SJSA1 (cell line): ENCODE data around the gene SLPI. TPM values are rescaled to one million over a fixed set of nuclear protein-coding genes. Genes with fewer than 3 reads are reported as not detected.

Source experiments
- DNase-seq, 2 experiments: peaks; one replicate each; pipeline ENCODE4 v3.0.0-alpha.2; 2015 to 2020; ENCODE audit warnings: low spot score in 2 of 2, low read depth in 1 of 2
- H3K27ac ChIP-seq: fragments of 250-450 bp; sonication (Bioruptor Pico); 2 replicates; pipeline ENCODE4 v1.5.1; 2020; ENCODE audit warnings: mild to moderate bottlenecking, moderate library complexity
- H3K27me3 ChIP-seq: fragments of 250-450 bp; sonication (Bioruptor Pico); replicated peaks from 2 replicates; pipeline ENCODE4 v1.5.1; 2020; ENCODE audit warnings: mild to moderate bottlenecking, moderate library complexity
- H3K36me3 ChIP-seq: fragments of 250-450 bp; sonication (Bioruptor Pico); 2 replicates; pipeline ENCODE4 v1.5.1; 2020; ENCODE audit warnings: mild to moderate bottlenecking
- H3K4me1 ChIP-seq: fragments of 250-450 bp; sonication (Bioruptor Pico); replicated peaks from 2 replicates; pipeline ENCODE4 v1.6.1; 2021; ENCODE audit warnings: mild to moderate bottlenecking
- H3K4me3 ChIP-seq: fragments of 250-450 bp; sonication (Bioruptor Pico); 2 replicates; pipeline ENCODE4 v1.5.1; 2020; ENCODE audit warnings: mild to moderate bottlenecking
- H3K9me3 ChIP-seq: fragments of 250-450 bp; sonication (Bioruptor Pico); replicated peaks from 2 replicates; pipeline ENCODE4 v1.5.1; 2020; ENCODE audit warnings: mild to moderate bottlenecking
- total RNA-seq: library from RNA; depleted of rRNA; stranded (reverse); fragments of >200 nt; shearing (Covaris generic); gene quantifications from 2 replicates; pipeline ENCODE4 v1.2.3, GENCODE V29; 2014

The SLPI gene
- total RNA-seq, 1 experiment from 2014 or later = not detected

DNA sequence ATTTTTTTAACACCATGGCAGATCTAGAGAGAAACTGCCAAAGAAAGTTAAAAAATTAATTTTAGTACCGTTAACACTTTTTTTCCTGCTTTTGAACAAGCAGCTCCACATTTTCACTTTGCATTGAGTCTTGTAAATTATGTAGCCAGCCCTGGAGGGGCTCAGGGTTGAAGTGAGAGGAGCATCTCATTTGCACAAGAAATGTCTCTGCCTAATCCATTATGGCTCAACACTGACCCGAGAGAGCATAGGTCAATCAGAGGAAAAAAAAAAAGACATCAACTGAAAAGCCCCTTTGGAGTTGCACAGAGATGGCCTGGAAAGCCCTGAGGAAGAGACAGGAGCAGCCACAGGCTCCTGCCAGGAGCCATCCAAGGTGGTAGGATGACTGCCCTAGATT lies 4.3 kb upstream of the SLPI start:
- no peak overlapping the region for H3K27ac ChIP-seq
- no peaks in the 10 kb centered on the region for H3K36me3 ChIP-seq
- no peaks in the 10 kb centered on the region for H3K9me3 ChIP-seq
- no peak for DNase-seq
- H3K27me3 ChIP-seq = peaks cover 46% of the 10 kb centered on the region
- no peaks in the 10 kb centered on the region for H3K4me1 ChIP-seq
- no peak overlapping the region for H3K4me3 ChIP-seq

DNA sequence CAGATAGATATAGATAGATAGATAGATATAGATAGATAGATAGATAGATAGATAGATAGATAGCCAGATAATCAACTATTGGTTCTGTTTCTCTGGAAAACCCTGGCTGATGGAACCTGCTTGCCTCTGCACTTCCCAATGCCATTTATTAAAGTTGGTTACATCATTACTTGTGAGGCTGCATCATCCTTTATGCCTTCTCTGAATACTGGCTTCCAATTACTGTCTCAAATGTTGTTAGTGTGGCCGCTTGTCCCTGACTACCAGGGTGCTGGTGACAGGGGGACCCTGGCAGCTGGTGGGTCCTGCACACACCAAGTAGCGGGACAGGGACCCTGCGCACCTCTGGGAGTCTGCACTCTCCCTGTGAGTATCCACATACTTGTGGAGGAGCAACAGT lies 3.9 kb upstream of the SLPI start:
- no peak for DNase-seq
- no peaks in the 10 kb centered on the region for H3K36me3 ChIP-seq
- peaks cover 42% of the 10 kb centered on the region for H3K27me3 ChIP-seq
- H3K4me3 ChIP-seq = no peak overlapping the region
- no peaks in the 10 kb centered on the region for H3K9me3 ChIP-seq
- H3K27ac ChIP-seq = no peak overlapping the region
- no peaks in the 10 kb centered on the region for H3K4me1 ChIP-seq

DNA sequence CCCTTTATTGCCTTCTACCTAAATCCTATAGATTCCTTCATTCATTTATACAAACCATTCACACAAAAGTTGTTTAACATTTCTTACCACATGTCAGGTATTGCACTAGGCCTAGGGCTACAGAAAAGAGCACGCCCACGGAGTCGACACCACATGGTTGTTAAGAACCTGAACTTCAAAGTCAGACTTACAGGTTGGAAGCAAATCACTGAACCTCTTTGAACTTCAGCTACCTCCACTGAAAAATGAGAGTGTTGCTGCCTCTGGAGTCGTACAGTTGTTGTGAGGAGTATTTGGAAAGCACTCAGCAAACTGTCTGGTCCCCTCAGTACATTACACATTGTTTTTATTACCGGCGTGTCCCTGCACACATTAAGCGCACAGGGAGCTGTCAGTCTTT lies 3.3 kb upstream of the SLPI start:
- H3K9me3 ChIP-seq = no peaks in the 10 kb centered on the region
- peaks cover 36% of the 10 kb centered on the region for H3K27me3 ChIP-seq
- DNase-seq = no peak
- no peak overlapping the region for H3K4me3 ChIP-seq
- no peak overlapping the region for H3K27ac ChIP-seq
- no peaks in the 10 kb centered on the region for H3K36me3 ChIP-seq
- H3K4me1 ChIP-seq = no peaks in the 10 kb centered on the region

DNA sequence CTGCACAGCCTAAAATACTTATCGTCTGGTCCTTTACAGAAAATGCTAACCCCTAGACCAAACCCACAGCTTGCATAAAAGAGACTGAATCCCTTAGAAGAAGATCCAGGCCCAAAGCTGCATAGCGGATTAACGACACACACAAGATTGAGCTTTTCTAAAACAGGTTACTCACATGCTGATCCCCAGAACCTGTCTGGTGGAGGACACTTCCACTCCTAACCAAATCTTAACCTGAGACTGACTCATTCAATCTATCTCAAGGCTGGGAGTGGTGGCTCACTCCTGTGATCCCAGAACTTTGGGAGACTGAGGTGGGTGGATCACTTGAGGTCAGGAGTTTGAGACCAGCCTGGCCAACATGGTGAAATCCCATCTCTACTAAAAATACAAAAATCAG lies 2.8 kb upstream of the SLPI start:
- H3K27me3 ChIP-seq = peaks cover 37% of the 10 kb centered on the region

DNA sequence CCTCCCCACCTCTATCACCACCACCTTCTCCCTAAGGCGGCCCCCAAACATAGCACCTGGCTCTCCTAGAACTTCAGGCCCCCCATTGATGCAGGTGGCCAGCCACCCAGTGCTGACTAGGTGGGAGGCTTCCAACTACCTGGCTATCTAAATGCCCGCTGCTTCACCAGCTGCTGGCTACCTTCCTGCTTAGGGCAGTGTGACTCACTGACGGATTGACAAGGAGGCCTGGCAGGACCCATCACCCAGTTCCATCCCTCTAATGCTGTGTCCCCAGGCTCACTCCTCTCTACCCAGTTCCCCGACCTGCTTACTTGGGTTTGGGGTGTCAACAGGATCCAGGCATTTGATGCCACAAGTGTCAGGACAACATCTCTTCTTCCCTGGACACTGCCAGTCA lies 1.1 kb downstream of the SLPI start:
- Histone ChIP-seq H3K36me3 (no peaks in the 10 kb centered on the region), H3K4me1 (no peaks in the 10 kb centered on the region), H3K4me3 (no peak overlapping the region), H3K27me3 (peaks cover 39% of the 10 kb centered on the region), H3K27ac (no peak overlapping the region), H3K9me3 (no peaks in the 10 kb centered on the region)
- no peak for DNase-seq

More for the DNA sequence above, 2.8 kb upstream of the SLPI start:
- Histone ChIP-seq H3K27ac (no peak overlapping the region), H3K4me1 (no peaks in the 10 kb centered on the region), H3K4me3 (no peak overlapping the region), H3K36me3 (no peaks in the 10 kb centered on the region), H3K9me3 (no peaks in the 10 kb centered on the region)
- DNase-seq = no peak

DNA sequence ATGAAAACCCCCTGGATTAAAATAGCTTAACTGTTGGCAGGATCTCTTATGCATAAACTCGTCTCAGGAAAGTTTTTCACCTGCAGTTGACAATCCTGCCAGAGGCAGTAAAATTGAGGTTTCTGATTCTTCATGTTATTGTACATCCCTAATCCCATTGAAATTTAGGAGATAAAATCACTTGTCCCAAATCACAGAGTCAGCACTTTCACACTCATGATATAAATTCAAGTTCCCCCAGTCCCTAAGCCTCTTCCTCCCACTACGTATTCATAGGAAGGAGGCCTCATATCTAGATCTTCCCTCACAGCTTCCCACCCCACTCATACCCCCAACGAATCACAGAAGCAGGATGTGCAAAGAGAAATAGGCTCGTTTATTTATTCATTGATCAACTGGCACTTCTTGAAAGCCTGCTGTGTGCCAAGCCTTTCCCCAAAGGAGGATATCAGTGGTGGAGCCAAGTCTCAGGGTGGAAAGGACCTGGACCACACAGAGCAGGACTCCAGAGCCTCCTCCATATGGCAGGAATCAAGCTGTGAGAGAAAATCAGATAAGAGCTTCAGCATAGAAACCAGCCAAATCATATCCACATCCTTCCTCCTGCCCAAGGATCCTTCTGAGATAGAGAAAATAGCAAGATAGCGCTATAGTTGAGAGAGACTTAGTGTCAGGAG lies 2.3 kb downstream of the SLPI start:
- no peak overlapping the region for H3K4me3 ChIP-seq
- no peaks in the 10 kb centered on the region for H3K9me3 ChIP-seq
- no peak overlapping the region for H3K27ac ChIP-seq
- H3K36me3 ChIP-seq = no peaks in the 10 kb centered on the region
- DNase-seq = no peak
- no peaks in the 10 kb centered on the region for H3K4me1 ChIP-seq
- H3K27me3 ChIP-seq = peaks cover 35% of the 10 kb centered on the region

DNA sequence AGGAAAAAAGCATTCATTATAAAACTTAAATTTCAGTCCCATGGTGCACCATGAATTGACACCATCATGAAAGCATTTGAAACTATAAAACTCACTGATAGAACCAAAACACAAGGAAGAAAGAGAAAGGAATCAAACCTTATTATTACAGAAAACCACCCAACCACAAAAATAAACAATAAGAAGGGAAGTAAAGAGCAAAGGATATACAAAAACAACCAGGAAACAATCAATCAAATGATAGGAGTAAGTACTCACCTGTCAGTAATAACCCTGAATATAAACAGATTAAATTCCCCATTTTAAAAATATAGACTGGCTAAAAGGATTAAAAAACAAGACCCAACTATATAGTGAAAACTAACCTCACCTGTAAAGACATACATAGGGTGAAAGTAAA lies 5.8 kb downstream of the SLPI start:
- H3K4me3 ChIP-seq = no peak overlapping the region
- H3K9me3 ChIP-seq = no peaks in the 10 kb centered on the region
- no peaks in the 10 kb centered on the region for H3K4me1 ChIP-seq
- no peaks in the 10 kb centered on the region for H3K36me3 ChIP-seq
- H3K27me3 ChIP-seq = peaks cover 19% of the 10 kb centered on the region
- no peak overlapping the region for H3K27ac ChIP-seq
- DNase-seq = no peak

DNA sequence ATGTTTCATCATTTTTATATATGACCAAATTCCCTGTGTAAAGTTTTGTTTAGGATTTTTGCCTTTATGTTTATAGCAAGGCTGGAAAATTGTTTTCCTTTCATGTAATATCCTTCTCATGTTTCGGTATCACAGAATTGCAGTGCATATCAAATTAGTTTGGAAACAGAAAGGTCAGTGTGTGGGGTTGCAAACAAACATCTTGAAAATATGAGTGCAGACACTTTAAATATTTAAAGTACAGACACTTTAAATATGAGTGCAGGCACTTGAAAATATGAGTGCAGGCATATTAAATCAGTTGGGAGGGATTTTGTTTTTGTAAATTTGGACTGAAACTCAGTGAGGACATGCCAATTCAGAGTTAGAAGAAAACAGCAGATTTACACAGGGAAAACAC lies 6.5 kb downstream of the SLPI start:
- H3K4me1 ChIP-seq = no peaks in the 10 kb centered on the region
- H3K9me3 ChIP-seq = no peaks in the 10 kb centered on the region
- no peaks in the 10 kb centered on the region for H3K36me3 ChIP-seq
- H3K27me3 ChIP-seq = peaks cover 19% of the 10 kb centered on the region
- DNase-seq = no peak
- H3K27ac ChIP-seq = no peak overlapping the region
- no peak overlapping the region for H3K4me3 ChIP-seq

DNA sequence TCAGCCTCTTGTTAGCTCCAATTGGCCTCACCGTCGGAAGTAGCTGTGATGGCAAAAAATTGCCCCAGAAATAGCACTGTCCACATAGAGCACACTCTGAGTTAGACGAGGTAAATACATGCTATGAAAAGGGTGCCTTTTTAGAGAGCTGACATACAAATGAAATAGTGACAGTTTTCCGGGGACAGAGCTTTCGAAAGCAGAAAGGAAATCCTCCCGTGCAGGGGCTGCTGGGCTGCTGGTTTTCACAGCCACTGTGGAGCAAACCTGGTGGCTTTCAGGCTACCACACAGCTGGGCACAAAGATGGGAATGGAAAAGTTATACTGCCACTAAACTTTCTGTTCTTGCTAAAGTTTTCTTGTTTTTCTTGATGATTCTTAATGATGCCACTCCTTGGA lies 8.3 kb downstream of the SLPI start:
- H3K27me3 ChIP-seq = peaks cover 14% of the 10 kb centered on the region
- H3K9me3 ChIP-seq = no peaks in the 10 kb centered on the region
- no peaks in the 10 kb centered on the region for H3K36me3 ChIP-seq
- H3K4me1 ChIP-seq = no peaks in the 10 kb centered on the region
- no peak for DNase-seq
- H3K27ac ChIP-seq = no peak overlapping the region
- H3K4me3 ChIP-seq = no peak overlapping the region

DNA sequence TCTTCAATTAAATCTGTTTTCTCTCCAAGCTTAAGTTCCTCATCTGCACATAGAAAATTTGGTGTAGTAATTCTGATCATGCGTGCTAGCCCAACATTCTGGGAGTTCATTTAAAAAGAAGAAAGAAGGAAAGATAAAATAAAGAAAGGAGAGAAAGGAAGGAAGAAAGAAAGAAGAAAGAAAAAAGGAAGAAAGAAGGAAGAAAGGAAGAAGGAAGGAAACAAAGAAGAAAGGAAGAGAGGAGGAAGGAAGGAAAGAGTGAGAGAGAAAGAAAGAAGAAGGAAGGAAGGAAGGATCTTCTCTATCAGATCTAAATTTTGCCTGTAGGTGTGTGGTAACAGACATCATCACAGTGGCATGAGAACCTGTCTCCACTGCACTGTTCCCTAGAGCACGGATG lies 16.2 kb downstream of the SLPI start:
- Histone ChIP-seq H3K27ac (no peak overlapping the region), H3K9me3 (no peaks in the 10 kb centered on the region; the same call in 1 of the 2 replicates), H3K4me3 (no peak overlapping the region), H3K36me3 (no peaks in the 10 kb centered on the region), H3K4me1 (no peaks in the 10 kb centered on the region), H3K27me3 (peaks cover 10% of the 10 kb centered on the region)
- DNase-seq = no peak

DNA sequence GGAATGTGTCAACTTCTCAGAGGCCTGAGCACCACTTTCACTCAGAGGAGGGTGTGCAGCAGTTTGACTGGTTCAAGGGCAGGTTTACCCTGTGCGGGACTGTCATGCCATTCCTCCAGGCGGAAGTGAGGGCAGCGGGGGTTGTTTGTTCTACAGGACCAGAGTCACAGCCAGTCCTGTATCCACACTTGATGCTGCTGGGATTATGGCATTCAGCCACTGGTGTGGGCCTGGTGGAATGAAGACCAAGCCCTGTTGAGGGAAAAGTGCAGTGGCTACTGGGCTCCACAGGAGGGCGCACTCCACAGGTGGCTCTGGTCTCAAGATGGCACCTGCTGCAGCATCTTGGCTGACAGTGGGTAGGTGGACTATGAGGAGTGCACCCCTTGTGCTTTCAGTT lies 18.4 kb downstream of the SLPI start:
- H3K9me3 ChIP-seq = no peaks in the 10 kb centered on the region; the same call in 1 of the 2 replicates
- no peak for DNase-seq
- H3K4me1 ChIP-seq = no peaks in the 10 kb centered on the region
- H3K36me3 ChIP-seq = no peaks in the 10 kb centered on the region
- no peak overlapping the region for H3K27ac ChIP-seq
- no peak overlapping the region for H3K4me3 ChIP-seq
- H3K27me3 ChIP-seq = peaks cover 10% of the 10 kb centered on the region

DNA sequence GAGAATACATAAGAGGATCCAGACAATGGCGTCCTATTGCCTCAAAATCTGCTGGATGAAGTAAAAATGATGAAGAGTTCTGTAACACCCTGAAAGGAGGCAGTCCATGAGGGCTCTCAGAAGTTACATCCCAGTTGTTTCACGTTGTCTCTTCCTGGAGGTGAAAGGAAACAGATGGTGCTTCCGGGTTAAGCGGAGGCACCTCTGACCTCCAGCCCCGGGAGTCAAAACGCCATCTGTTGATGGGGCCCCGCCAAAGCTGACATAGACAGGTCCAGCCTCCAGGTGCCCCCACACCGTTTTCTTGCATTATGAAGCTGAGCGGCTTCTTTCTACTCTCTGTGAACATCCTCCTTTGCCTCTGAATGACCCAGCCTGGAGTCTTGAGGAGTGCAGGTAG lies 23.7 kb downstream of the SLPI start:
- Histone ChIP-seq H3K4me3 (no peak overlapping the region), H3K27me3 (peaks cover 6% of the 10 kb centered on the region; the same call in 1 of the 2 replicates), H3K27ac (no peak overlapping the region), H3K9me3 (no peaks in the 10 kb centered on the region; the same call in 1 of the 2 replicates), H3K4me1 (no peaks in the 10 kb centered on the region), H3K36me3 (no peaks in the 10 kb centered on the region)
- no peak for DNase-seq

DNA sequence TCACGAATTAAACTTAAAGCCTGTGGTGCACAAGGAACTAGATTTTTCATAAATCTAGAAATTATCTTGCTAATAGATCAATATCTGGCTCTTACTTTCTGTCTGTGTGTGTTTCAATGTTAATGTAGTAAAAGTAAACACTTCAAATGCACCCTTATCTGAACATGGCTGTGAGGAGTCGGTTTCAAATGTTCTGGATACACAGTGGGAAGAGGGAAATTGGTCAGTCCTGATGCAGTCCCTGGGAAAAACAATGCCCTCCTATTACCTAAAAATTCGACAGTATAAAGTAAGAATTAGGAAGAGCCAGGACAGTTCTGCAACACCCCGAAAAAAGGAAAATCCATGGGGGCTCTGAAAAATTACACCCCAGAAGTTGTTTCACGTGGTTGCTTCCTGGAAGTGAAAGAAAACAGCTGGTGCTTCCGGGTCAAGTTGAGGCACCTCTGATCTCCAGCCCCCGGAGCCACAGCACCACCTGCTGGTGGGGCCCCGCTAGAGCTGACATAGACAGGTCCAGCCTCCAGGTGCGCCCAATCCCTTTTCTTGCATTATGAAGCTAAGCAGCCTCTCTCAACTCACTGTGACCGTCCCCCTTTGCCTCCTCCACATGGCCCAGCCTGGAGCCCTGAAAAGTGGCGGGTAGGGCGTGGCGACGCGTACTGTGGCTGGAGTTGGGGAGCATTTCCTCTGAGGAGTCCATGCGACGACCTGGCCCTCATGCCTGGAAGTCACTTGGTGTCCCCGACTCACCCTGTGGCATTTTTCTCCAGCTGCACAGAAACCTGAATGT lies 24.9 kb downstream of the SLPI start:
- no peak overlapping the region for H3K4me3 ChIP-seq
- DNase-seq = peak; percentile 13 to 59
- peaks cover 7% of the 10 kb centered on the region; the same call in 1 of the 2 replicates for H3K27me3 ChIP-seq
- no peaks in the 10 kb centered on the region for H3K36me3 ChIP-seq
- H3K4me1 ChIP-seq = no peaks in the 10 kb centered on the region
- H3K9me3 ChIP-seq = no peaks in the 10 kb centered on the region
- no peak overlapping the region for H3K27ac ChIP-seq

DNA sequence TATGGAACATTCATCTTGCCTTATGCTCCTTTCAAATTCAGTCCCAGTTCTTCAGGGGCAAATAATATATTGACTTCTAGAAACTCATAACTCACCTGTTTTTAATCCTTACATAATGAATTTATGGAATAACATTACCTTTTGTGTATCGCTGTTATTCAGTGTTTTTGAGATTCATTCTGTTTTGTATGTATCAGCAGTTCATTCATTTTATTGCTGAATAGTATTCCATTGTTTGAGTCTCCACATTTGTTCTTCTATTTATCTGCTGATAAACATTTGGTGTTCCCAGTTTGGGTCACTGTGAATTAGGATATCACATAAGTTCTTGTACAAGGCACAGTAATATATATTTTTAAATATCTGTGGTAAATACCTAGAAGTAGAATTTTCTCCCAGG lies 28.1 kb downstream of the SLPI start:
- Histone ChIP-seq H3K4me3 (no peak overlapping the region), H3K9me3 (no peaks in the 10 kb centered on the region), H3K36me3 (no peaks in the 10 kb centered on the region), H3K27ac (no peak overlapping the region), H3K27me3 (peaks cover 8% of the 10 kb centered on the region; the same call in 1 of the 2 replicates), H3K4me1 (no peaks in the 10 kb centered on the region)
- no peak for DNase-seq
